HEK293 (cell line): Measurements from ENCODE around the gene SEC24A.
A peak's percentile ranks its signal among the peaks of the same experiment; 100 is the strongest.
"Not testable (repeated sequence)": the region's sequence is repeated elsewhere in the genome, so short reads cannot be mapped to it uniquely, and the experiment has no call there.

Source experiments
- CTCF ChIA-PET: fragments of 350-600 bp; formaldehyde crosslinking; extraction: SDS; loops from one replicate; lab custom pipeline; 2021; ENCODE audit warnings: antibody characterized with exemption; lab: Yijun Ruan, JAX
- POLR2A ChIA-PET: fragments of 300-600 bp; formaldehyde crosslinking; extraction: SDS; loops from one replicate; lab custom pipeline; 2020; ENCODE audit warnings: antibody characterized with exemption, inconsistent platforms; lab: Yijun Ruan, JAX
- H3K27ac ChIP-seq: fragments of 200-500 bp; sonication (Bioruptor generic); 2 replicates; pipeline ENCODE4 v1.5.1; 2014; ENCODE audit warnings: low read depth, low read length, control low read depth, inconsistent platforms; ENCODE audit errors: extremely low read depth
- H3K36me3 ChIP-seq, 2 experiments: fragments of 200-500 bp in 1 of 2; sonication (Bioruptor generic) in 1 of 2; 1 replicate in 1 of 2; 2 replicates in 1 of 2; pipeline ENCODE4 v1.5.1; 2014 to 2017; ENCODE audit warnings: inconsistent platforms in 2 of 2, low read length in 2 of 2; ENCODE audit not compliant: control insufficient read depth in 2 of 2, insufficient read depth in 1 of 2
- H3K4me1 ChIP-seq: fragments of 200-500 bp; sonication (Bioruptor generic); 2 replicates; pipeline ENCODE4 v1.5.1; 2014; ENCODE audit warnings: mild to moderate bottlenecking, low read length, inconsistent platforms; ENCODE audit not compliant: control insufficient read depth, insufficient read depth
- H3K4me3 ChIP-seq: 2 replicates; pipeline ENCODE4 v1.5.1; 2011; ENCODE audit warnings: low read depth, mild to moderate bottlenecking, control low read depth, low read length, moderate library complexity
- H3K9me3 ChIP-seq: fragments of 200-500 bp; sonication (Bioruptor generic); 2 replicates; pipeline ENCODE4 v1.5.1; 2014; ENCODE audit warnings: low read depth, low read length, inconsistent platforms; ENCODE audit not compliant: control insufficient read depth, insufficient read depth
- GLIS2 ChIP-seq: fragments of 450-650 bp; formaldehyde crosslinking; IDR thresholded peaks from 2 replicates; pipeline ENCODE4 v1.5.1; 2016; ENCODE audit warnings: missing biosample characterization, missing genetic modification characterization
- HOXC10 ChIP-seq: sonication (generic); formaldehyde crosslinking; IDR thresholded peaks from 2 replicates; pipeline ENCODE4 v1.8.1; 2023; ENCODE audit warnings: mild to moderate bottlenecking, missing genetic modification reagents
- MYNN ChIP-seq: fragments of 450-650 bp; formaldehyde crosslinking; IDR thresholded peaks from 2 replicates; pipeline ENCODE4 v1.5.1; 2016; ENCODE audit warnings: missing biosample characterization, missing genetic modification characterization, borderline replicate concordance
- OSR2 ChIP-seq: fragments of 450-650 bp; formaldehyde crosslinking; IDR thresholded peaks from 2 replicates; pipeline ENCODE4 v1.5.1; 2016; ENCODE audit warnings: missing biosample characterization, missing genetic modification characterization
- SALL2 ChIP-seq: fragments of 450-650 bp; formaldehyde crosslinking; IDR thresholded peaks from 2 replicates; pipeline ENCODE4 v1.5.0; 2017; ENCODE audit warnings: missing biosample characterization, mild to moderate bottlenecking, missing genetic modification characterization, borderline replicate concordance
- ZFHX2 ChIP-seq: fragments of 450-650 bp; formaldehyde crosslinking; conservative IDR thresholded peaks from 2 replicates; pipeline ENCODE4 v1.5.1; 2016; ENCODE audit warnings: missing biosample characterization, missing genetic modification characterization
- ZIC2 ChIP-seq: fragments of 450-650 bp; formaldehyde crosslinking; IDR thresholded peaks from 2 replicates; pipeline ENCODE4 v1.5.1; 2016; ENCODE audit warnings: missing biosample characterization, missing genetic modification characterization
- ZNF274 ChIP-seq, 2 experiments: fragments of 200-500 bp in 1 of 2; fragments of 450-650 bp in 1 of 2; sonication (Bioruptor generic) in 1 of 2; formaldehyde crosslinking in 1 of 2; IDR thresholded peaks; 2 replicates each; pipeline versions ENCODE4 v1.5.1 to v1.6.1; 2014 to 2016; ENCODE audit warnings: borderline replicate concordance in 1 of 2, inconsistent platforms in 1 of 2, low read length in 1 of 2, missing biosample characterization in 1 of 2, missing genetic modification characterization in 1 of 2
- ZNF335 ChIP-seq: fragments of 450-650 bp; formaldehyde crosslinking; conservative IDR thresholded peaks from 2 replicates; pipeline ENCODE4 v1.5.1; 2016; ENCODE audit warnings: missing biosample characterization, missing genetic modification characterization
- ZNF354C ChIP-seq: fragments of 450-650 bp; formaldehyde crosslinking; IDR thresholded peaks from 2 replicates; pipeline ENCODE4 v1.5.1; 2016; ENCODE audit warnings: missing biosample characterization, missing genetic modification characterization, low read depth, borderline replicate concordance
- ZNF394 ChIP-seq: fragments of 450-650 bp; formaldehyde crosslinking; IDR thresholded peaks from 2 replicates; pipeline ENCODE4 v1.5.1; 2016; ENCODE audit warnings: missing biosample characterization, missing genetic modification characterization, mild to moderate bottlenecking, moderate library complexity, borderline replicate concordance
- ZNF404 ChIP-seq: fragments of 450-650 bp; formaldehyde crosslinking; IDR thresholded peaks from 2 replicates; pipeline ENCODE4 v1.5.1; 2017; ENCODE audit warnings: missing biosample characterization, missing genetic modification characterization
- ZNF558 ChIP-seq: fragments of 450-650 bp; formaldehyde crosslinking; IDR thresholded peaks from 2 replicates; pipeline ENCODE4 v1.5.1; 2016; ENCODE audit warnings: missing biosample characterization, missing genetic modification characterization
- TF ChIP-seq, protein P1 (sequence below): fragments of 450-650 bp; formaldehyde crosslinking; IDR thresholded peaks from 2 replicates; pipeline ENCODE4 v1.5.1; 2016; ENCODE audit warnings: missing biosample characterization, missing genetic modification characterization
- TF ChIP-seq, protein P2 (sequence below): fragments of 450-650 bp; formaldehyde crosslinking; IDR thresholded peaks from 2 replicates; pipeline ENCODE4 v1.5.1; 2016; ENCODE audit warnings: missing biosample characterization, missing genetic modification characterization
- TF ChIP-seq, protein P3 (sequence below): fragments of 450-650 bp; formaldehyde crosslinking; IDR thresholded peaks from 2 replicates; pipeline ENCODE4 v1.5.1; 2016; ENCODE audit warnings: missing biosample characterization, missing genetic modification characterization

SEC24A gene

DNA sequence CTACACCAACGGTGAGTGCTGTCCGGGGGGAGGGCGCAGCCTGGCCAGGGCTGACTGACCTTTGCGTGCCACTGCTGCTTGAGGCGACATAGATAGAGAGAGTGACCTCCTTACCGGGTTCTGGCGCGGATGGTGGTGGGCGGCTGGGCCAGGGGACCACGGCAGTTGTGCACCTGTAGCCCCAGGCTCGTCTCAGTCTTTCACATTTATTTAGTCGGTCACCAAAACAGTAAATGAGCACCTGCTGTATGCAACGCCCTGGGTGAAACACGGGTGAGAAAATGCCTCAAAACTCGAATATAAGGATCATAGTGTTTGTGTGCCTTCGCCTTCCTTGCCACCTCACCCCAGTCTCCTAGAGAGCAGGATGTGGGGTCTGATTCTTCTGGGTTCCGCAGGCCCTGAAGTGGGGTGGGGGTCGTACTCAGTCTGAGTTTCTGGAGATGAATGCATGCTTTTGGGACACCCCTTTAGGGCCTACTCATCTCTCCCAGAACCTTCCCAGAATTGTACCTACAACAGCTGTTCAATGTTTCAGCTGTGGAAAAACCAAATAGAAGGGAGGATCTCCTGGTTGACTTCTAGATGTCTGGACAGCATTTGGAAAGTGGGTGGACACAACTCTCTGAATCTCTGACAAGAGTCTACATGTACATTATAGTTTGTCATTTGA lies 714 bp downstream of the SEC24A start:
- peaks cover 0 to 16% of the 10 kb centered on the region in 2 experiments; a peak in 1 of 3 replicates for H3K36me3 ChIP-seq
- H3K4me3 ChIP-seq, result peak overlapping the region; percentile 93
- no peaks in the 10 kb centered on the region for H3K9me3 ChIP-seq
- CTCF ChIA-PET, result no interaction called here
- TF ChIP-seq ZNF335 (tag by site-specific recombination) (peak; percentile 10; the same call in 1 of the 2 replicates), ZFHX2 (tag by site-specific recombination) (no peak), ZNF404 (tag by site-specific recombination) (no peak), MYNN (tag by site-specific recombination) (no peak), GLIS2 (0 out of 2 replicates have a peak, but pooled peaks have one; percentile 24), ZIC2 (no peak), ZNF274 (IDR thresholded peaks at IDR 0.05; ENCODE audit: low read length) (no peak), ZNF274 (tag by site-specific recombination; IDR thresholded peaks at IDR 0.05; ENCODE audit: borderline replicate concordance) (no peak), ZNF354C (no peak), ZNF558 (no peak), HOXC10 (CRISPR knock-in tag) (no peak), SALL2 (tag by site-specific recombination) (no peak)
- TF ChIP-seq, protein P1, sequence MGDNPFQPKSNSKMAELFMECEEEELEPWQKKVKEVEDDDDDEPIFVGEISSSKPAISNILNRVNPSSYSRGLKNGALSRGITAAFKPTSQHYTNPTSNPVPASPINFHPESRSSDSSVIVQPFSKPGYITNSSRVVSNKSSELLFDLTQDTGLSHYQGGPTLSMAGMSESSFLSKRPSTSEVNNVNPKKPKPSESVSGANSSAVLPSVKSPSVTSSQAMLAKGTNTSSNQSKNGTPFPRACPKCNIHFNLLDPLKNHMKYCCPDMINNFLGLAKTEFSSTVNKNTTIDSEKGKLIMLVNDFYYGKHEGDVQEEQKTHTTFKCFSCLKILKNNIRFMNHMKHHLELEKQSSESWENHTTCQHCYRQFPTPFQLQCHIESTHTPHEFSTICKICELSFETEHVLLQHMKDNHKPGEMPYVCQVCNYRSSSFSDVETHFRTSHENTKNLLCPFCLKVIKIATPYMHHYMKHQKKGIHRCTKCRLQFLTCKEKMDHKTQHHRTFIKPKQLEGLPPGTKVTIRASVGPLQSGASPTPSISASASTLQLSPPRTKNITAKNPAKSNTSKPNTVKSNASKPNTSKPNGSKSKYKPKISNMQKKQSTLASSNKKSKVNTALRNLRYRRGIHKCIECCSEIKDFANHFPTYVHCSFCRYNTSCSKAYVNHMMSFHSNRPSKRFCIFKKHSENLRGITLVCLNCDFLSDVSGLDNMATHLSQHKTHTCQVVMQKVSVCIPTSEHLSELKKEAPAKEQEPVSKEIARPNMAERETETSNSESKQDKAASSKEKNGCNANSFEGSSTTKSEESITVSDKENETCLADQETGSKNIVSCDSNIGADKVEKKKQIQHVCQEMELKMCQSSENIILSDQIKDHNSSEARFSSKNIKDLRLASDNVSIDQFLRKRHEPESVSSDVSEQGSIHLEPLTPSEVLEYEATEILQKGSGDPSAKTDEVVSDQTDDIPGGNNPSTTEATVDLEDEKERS (tag by site-specific recombination), result no peak
- TF ChIP-seq, protein P2, sequence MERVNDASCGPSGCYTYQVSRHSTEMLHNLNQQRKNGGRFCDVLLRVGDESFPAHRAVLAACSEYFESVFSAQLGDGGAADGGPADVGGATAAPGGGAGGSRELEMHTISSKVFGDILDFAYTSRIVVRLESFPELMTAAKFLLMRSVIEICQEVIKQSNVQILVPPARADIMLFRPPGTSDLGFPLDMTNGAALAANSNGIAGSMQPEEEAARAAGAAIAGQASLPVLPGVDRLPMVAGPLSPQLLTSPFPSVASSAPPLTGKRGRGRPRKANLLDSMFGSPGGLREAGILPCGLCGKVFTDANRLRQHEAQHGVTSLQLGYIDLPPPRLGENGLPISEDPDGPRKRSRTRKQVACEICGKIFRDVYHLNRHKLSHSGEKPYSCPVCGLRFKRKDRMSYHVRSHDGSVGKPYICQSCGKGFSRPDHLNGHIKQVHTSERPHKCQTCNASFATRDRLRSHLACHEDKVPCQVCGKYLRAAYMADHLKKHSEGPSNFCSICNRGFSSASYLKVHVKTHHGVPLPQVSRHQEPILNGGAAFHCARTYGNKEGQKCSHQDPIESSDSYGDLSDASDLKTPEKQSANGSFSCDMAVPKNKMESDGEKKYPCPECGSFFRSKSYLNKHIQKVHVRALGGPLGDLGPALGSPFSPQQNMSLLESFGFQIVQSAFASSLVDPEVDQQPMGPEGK (tag by site-specific recombination), result no peak
- TF ChIP-seq, protein P3, sequence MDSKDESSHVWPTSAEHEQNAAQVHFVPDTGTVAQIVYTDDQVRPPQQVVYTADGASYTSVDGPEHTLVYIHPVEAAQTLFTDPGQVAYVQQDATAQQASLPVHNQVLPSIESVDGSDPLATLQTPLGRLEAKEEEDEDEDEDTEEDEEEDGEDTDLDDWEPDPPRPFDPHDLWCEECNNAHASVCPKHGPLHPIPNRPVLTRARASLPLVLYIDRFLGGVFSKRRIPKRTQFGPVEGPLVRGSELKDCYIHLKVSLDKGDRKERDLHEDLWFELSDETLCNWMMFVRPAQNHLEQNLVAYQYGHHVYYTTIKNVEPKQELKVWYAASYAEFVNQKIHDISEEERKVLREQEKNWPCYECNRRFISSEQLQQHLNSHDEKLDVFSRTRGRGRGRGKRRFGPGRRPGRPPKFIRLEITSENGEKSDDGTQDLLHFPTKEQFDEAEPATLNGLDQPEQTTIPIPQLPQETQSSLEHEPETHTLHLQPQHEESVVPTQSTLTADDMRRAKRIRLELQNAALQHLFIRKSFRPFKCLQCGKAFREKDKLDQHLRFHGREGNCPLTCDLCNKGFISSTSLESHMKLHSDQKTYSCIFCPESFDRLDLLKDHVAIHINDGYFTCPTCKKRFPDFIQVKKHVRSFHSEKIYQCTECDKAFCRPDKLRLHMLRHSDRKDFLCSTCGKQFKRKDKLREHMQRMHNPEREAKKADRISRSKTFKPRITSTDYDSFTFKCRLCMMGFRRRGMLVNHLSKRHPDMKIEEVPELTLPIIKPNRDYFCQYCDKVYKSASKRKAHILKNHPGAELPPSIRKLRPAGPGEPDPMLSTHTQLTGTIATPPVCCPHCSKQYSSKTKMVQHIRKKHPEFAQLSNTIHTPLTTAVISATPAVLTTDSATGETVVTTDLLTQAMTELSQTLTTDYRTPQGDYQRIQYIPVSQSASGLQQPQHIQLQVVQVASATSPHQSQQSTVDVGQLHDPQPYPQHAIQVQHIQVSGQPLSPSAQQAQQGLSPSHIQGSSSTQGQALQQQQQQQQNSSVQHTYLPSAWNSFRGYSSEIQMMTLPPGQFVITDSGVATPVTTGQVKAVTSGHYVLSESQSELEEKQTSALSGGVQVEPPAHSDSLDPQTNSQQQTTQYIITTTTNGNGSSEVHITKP (tag by site-specific recombination), result no peak
- peak overlapping the region; percentile 64 for H3K27ac ChIP-seq
- no peaks in the 10 kb centered on the region; the same call in 1 of the 2 replicates for H3K4me1 ChIP-seq
- POLR2A ChIA-PET, result interaction anchor here (1.3 kb wide), 1 partner anchor 15 kb away, joined by 5 read pairs; no protein-coding TSS in a partner anchor

DNA sequence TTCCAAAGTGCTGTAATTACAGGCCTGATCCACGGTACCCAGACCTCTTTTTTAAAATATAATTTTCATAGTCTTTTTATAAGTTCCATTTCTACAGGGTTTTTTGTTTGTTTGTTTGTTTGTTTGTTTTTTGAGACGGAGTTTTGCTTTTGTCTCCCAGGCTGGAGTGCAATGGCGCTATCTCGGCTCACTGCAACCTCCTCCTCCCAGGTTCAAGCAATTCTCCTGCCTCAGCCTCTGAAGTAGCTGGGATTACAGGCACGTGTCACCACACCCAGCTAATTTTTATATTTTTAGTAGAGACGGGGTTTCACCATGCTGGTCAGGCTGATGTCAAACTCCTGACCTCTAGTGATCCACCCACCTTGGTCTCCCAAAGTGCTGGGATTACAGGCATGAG lies 2.1 kb downstream of the SEC24A start:
- CTCF ChIA-PET, H3K27ac ChIP-seq, H3K4me1 ChIP-seq, H3K9me3 ChIP-seq, H3K4me3 ChIP-seq: not testable (repeated sequence)
- H3K36me3 ChIP-seq, result peaks cover 0 to 16% of the 10 kb centered on the region in 2 experiments; a peak in 1 of 3 replicates
- TF ChIP-seq ZNF394 (peak; percentile 31; the same call in 1 of the 2 replicates), OSR2 (tag by site-specific recombination) (peak; percentile 60)
- POLR2A ChIA-PET, result interaction anchor here (1.4 kb wide), 1 partner anchor 18 kb away, joined by 3 read pairs; the partner anchor contains the start of gene SAR1B
